Panc1 (cell line): Measurements from ENCODE around the gene AGRP. TPM values are rescaled to one million over a fixed set of nuclear protein-coding genes. Genes with fewer than 3 reads are reported as not detected.

ENCODE experiments used
- ATAC-seq: fragments of 200-7000 bp; cut with Tn5 transposase; 2 replicates; pipeline ENCODE4 v1.9.1; 2020; ENCODE audit warnings: mild to moderate bottlenecking, moderate library complexity
- BruUV-seq: library from RNA; stranded (reverse); fragments of 400-500 nt; replicated peaks from 2 replicates; lab custom pipeline; 2021; lab: Mats Ljungman, UMichigan
- CTCF ChIA-PET: fragments of 300-600 bp; sonication (Branson Sonifier 250); formaldehyde crosslinking; loops from one replicate; lab custom pipeline; 2022; ENCODE audit warnings: antibody characterized with exemption; lab: Charles Lee
- POLR2A ChIA-PET: fragments of 300-600 bp; sonication (Branson Sonifier 250); formaldehyde crosslinking; loops from one replicate; lab custom pipeline; 2022; ENCODE audit warnings: antibody characterized with exemption; lab: Charles Lee
- DNase-seq: peaks from one replicate; pipeline ENCODE4 v3.0.0-alpha.2; 2010; ENCODE audit warnings: low read depth, low spot score
- H3K27ac ChIP-seq: 2 replicates; pipeline ENCODE4 v1.5.1; 2011; ENCODE audit warnings: mild to moderate bottlenecking, low read length, inconsistent platforms
- H3K27me3 ChIP-seq: fragments of 200-500 bp; sonication (Bioruptor generic); 2 replicates; pipeline ENCODE4 v1.6.0; 2014; ENCODE audit warnings: low read length, inconsistent platforms; ENCODE audit not compliant: control insufficient read depth, insufficient read depth
- H3K36me3 ChIP-seq: fragments of 200-500 bp; sonication (Bioruptor generic); 2 replicates; pipeline ENCODE4 v1.5.1; 2014; ENCODE audit warnings: inconsistent platforms, mild to moderate bottlenecking, low read length, moderate library complexity; ENCODE audit not compliant: control insufficient read depth, insufficient read depth
- H3K4me1 ChIP-seq: 2 replicates; pipeline ENCODE4 v1.5.1; 2011; ENCODE audit warnings: inconsistent platforms, mild to moderate bottlenecking, low read length, moderate library complexity; ENCODE audit not compliant: control insufficient read depth, insufficient read depth
- H3K4me3 ChIP-seq, 2 experiments: 2 replicates each; pipeline ENCODE4 v1.5.1; 2011 to 2012; ENCODE audit warnings: low read depth in 2 of 2, low read length in 2 of 2, mild to moderate bottlenecking in 2 of 2, inconsistent platforms in 1 of 2, moderate library complexity in 1 of 2
- H3K9me3 ChIP-seq: fragments of 200-500 bp; sonication (Bioruptor generic); 2 replicates; pipeline ENCODE4 v1.5.1; 2014; ENCODE audit warnings: low read depth, mild to moderate bottlenecking, inconsistent platforms, low read length, moderate library complexity; ENCODE audit not compliant: control insufficient read depth, insufficient read depth
- POLR2AphosphoS5 ChIP-seq: IDR thresholded peaks from 2 replicates; pipeline ENCODE4 v1.6.1; 2012; ENCODE audit warnings: mild to moderate bottlenecking, low read depth, low read length, moderate library complexity
- SIN3A ChIP-seq: IDR thresholded peaks from 2 replicates; pipeline ENCODE4 v1.6.1; 2012; ENCODE audit warnings: low read depth, mild to moderate bottlenecking, low read length, moderate library complexity, borderline replicate concordance; ENCODE audit not compliant: insufficient read depth
- TCF7L2 ChIP-seq: IDR thresholded peaks from 2 replicates; pipeline ENCODE4 v1.6.1; 2011; ENCODE audit warnings: mild to moderate bottlenecking, low read depth, low read length, inconsistent platforms
- in situ Hi-C: cut with HindIII; loops from 2 replicates; pipeline ENCODE4 v1.10.0; 2016; ENCODE audit warnings: low sequenced_read_pairs, low pct_unique_long_range_greater_than_20kb
- intact Hi-C: fragments of 100-400 bp; cut with micrococcal nuclease; formaldehyde crosslinking; loops from one replicate; pipeline ENCODE4 v1.10.0; 2022; ENCODE audit not compliant: unreplicated experiment
- total RNA-seq: library from RNA; stranded (reverse); gene quantifications from one replicate; pipeline ENCODE4 v1.2.1, GENCODE V29; 2021; ENCODE audit not compliant: unreplicated experiment
- TF ChIP-seq, protein P1 (sequence below): fragments of 450-650 bp; IDR thresholded peaks from 2 replicates; pipeline ENCODE4 v1.5.1; 2017; ENCODE audit warnings: mild to moderate bottlenecking
- TF ChIP-seq, protein P2 (sequence below), 2 experiments: IDR thresholded peaks; 2 replicates each; pipeline ENCODE4 v1.6.1; 2011 to 2012; ENCODE audit warnings: low read depth in 2 of 2, control low read depth in 1 of 2, low read length in 1 of 2, mild to moderate bottlenecking in 1 of 2, moderate library complexity in 1 of 2; ENCODE audit not compliant: insufficient read depth in 1 of 2

Gene AGRP
- total RNA-seq, 1 experiment from 2014 or later = not detected

DNA sequence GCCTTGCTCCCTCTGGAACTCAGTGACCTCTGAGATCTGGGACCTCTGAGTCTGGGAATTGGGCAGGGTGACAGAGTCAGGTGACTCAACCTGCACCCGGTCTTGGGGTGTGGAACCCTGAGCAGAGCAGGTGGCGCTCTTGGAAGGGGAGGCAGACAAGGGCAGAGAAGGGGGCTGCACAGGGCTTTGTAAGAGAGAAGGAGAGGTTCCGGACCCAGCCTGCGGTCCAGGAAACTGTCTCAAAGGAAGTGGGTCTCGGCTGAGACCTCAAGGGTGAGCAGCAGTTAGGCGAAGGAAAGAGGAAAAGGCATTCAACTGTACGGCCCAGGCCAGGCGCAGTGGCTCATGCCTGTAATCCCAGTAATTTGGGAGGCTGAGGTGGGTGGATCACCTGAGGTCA lies 35.3 kb upstream of the AGRP start:
- ChIA-PET POLR2A (no interaction called here), CTCF (no interaction called here)
- Histone ChIP-seq H3K4me1 (no peaks in the 10 kb centered on the region), H3K9me3 (no peaks in the 10 kb centered on the region), H3K27ac (no peak overlapping the region), H3K4me3 (no peak overlapping the region), H3K27me3 (no peaks in the 10 kb centered on the region), H3K36me3 (no peaks in the 10 kb centered on the region)
- ATAC-seq = no peak
- in situ Hi-C loops = no loop called here
- intact Hi-C loops = no loop called here
- TF ChIP-seq SIN3A (no peak), TCF7L2 (no peak), POLR2AphosphoS5 (no peak)
- TF ChIP-seq, protein P1, sequence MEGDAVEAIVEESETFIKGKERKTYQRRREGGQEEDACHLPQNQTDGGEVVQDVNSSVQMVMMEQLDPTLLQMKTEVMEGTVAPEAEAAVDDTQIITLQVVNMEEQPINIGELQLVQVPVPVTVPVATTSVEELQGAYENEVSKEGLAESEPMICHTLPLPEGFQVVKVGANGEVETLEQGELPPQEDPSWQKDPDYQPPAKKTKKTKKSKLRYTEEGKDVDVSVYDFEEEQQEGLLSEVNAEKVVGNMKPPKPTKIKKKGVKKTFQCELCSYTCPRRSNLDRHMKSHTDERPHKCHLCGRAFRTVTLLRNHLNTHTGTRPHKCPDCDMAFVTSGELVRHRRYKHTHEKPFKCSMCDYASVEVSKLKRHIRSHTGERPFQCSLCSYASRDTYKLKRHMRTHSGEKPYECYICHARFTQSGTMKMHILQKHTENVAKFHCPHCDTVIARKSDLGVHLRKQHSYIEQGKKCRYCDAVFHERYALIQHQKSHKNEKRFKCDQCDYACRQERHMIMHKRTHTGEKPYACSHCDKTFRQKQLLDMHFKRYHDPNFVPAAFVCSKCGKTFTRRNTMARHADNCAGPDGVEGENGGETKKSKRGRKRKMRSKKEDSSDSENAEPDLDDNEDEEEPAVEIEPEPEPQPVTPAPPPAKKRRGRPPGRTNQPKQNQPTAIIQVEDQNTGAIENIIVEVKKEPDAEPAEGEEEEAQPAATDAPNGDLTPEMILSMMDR = no peak
- TF ChIP-seq, protein P2, sequence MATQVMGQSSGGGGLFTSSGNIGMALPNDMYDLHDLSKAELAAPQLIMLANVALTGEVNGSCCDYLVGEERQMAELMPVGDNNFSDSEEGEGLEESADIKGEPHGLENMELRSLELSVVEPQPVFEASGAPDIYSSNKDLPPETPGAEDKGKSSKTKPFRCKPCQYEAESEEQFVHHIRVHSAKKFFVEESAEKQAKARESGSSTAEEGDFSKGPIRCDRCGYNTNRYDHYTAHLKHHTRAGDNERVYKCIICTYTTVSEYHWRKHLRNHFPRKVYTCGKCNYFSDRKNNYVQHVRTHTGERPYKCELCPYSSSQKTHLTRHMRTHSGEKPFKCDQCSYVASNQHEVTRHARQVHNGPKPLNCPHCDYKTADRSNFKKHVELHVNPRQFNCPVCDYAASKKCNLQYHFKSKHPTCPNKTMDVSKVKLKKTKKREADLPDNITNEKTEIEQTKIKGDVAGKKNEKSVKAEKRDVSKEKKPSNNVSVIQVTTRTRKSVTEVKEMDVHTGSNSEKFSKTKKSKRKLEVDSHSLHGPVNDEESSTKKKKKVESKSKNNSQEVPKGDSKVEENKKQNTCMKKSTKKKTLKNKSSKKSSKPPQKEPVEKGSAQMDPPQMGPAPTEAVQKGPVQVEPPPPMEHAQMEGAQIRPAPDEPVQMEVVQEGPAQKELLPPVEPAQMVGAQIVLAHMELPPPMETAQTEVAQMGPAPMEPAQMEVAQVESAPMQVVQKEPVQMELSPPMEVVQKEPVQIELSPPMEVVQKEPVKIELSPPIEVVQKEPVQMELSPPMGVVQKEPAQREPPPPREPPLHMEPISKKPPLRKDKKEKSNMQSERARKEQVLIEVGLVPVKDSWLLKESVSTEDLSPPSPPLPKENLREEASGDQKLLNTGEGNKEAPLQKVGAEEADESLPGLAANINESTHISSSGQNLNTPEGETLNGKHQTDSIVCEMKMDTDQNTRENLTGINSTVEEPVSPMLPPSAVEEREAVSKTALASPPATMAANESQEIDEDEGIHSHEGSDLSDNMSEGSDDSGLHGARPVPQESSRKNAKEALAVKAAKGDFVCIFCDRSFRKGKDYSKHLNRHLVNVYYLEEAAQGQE (IDR thresholded peaks at IDR 0.05; ENCODE audit: insufficient read depth in 1 of 2, low read depth in 2 of 2, low read length in 1 of 2) = no peak
- DNase-seq = no peak
- no TSS peak for BruUV-seq

DNA sequence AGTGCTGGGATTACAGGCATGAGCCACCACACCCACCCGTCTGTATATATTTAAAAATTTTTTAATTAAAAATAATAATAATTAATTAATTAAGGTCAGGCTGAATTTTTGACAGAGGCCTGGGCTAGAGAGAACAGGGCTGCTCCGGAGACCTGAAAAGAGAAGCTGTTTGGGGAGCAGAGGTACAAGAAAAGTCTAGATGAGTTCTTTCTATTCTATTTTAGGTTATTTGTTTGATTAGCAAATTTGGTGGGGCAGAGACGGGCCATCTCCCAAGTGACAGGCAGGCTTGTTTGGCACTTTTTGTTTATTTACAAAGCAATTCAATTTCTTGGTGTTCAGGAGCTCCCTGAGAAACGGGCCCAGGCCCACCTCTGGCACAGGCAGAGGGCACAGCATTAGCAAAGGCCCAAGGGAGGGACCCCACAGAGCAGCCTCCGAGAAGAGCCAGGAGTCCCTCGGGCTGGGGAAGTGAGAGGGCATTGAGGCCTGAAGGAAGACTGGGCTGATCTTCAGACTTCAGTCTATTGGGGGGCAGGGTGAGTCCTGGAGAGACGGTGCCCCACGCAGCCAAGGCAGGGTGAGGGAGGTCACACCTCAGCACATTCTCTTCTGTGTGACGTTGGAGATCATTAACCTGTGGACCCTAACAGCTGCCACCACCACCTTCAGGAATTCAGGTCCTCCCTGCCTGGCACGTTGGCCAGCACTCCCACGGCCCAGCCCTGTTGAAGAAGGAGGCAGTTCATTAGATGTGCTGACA lies 34.5 kb upstream of the AGRP start:
- ATAC-seq = no peak
- no TSS peak for BruUV-seq
- no peaks in the 10 kb centered on the region for H3K9me3 ChIP-seq
- H3K36me3 ChIP-seq = no peaks in the 10 kb centered on the region
- no peaks in the 10 kb centered on the region for H3K27me3 ChIP-seq
- ChIA-PET POLR2A (no interaction called here), CTCF (no interaction called here)
- H3K4me1 ChIP-seq = no peaks in the 10 kb centered on the region
- intact Hi-C loops = no loop called here
- DNase-seq = no peak
- TF ChIP-seq SIN3A (no peak), TCF7L2 (no peak), POLR2AphosphoS5 (no peak)
- TF ChIP-seq, protein P2 (IDR thresholded peaks at IDR 0.05; ENCODE audit: insufficient read depth in 1 of 2, low read depth in 2 of 2, low read length in 1 of 2) = no peak
- TF ChIP-seq, protein P1 = no peak
- in situ Hi-C loops = no loop called here
- H3K4me3 ChIP-seq = no peak overlapping the region
- no peak overlapping the region for H3K27ac ChIP-seq
